Neural progenitor cell (in vitro differentiated cells): ENCODE data around the gene MDN1. TPM values are rescaled to one million over a fixed set of nuclear protein-coding genes. Genes with fewer than 3 reads are reported as not detected.
"Not testable (repeated sequence)": the region's sequence is repeated elsewhere in the genome, so short reads cannot be mapped to it uniquely, and the experiment has no call there.

Source experiments
- DNase-seq: peaks from one replicate; pipeline ENCODE4 v3.0.0-alpha.2; 2016; ENCODE audit warnings: low spot score
- H2AFZ ChIP-seq: fragments of 200-600 bp; sonication (generic); replicated peaks from 2 replicates; pipeline ENCODE4 v1.6.1; 2016; ENCODE audit warnings: antibody characterized with exemption
- H3F3A ChIP-seq: fragments of 200-600 bp; sonication (generic); 2 replicates; pipeline ENCODE4 v1.6.1; 2016; ENCODE audit warnings: antibody characterized with exemption, low read depth
- H3K27ac ChIP-seq: fragments of 200-600 bp; sonication (generic); 2 replicates; pipeline ENCODE4 v1.5.1; 2016; ENCODE audit warnings: mild to moderate bottlenecking
- H3K27me3 ChIP-seq: fragments of 200-600 bp; sonication (generic); 2 replicates; pipeline ENCODE4 v1.6.1; 2016; ENCODE audit warnings: mild to moderate bottlenecking, moderate library complexity
- H3K36me3 ChIP-seq: fragments of 200-600 bp; sonication (generic); 2 replicates; pipeline ENCODE4 v1.5.1; 2016
- H3K4me1 ChIP-seq: fragments of 200-600 bp; sonication (generic); 2 replicates; pipeline ENCODE4 v1.6.1; 2016; ENCODE audit warnings: mixed run types
- H3K4me2 ChIP-seq: fragments of 200-600 bp; sonication (generic); 2 replicates; pipeline ENCODE4 v1.6.1; 2016
- H3K4me3 ChIP-seq: fragments of 200-600 bp; sonication (generic); 2 replicates; pipeline ENCODE4 v1.5.1; 2016
- H3K79me2 ChIP-seq: fragments of 200-600 bp; sonication (generic); 2 replicates; pipeline ENCODE4 v1.6.1; 2016; ENCODE audit warnings: low read depth
- H3K9ac ChIP-seq: fragments of 200-600 bp; sonication (generic); 2 replicates; pipeline ENCODE4 v1.6.1; 2016
- H3K9me3 ChIP-seq: fragments of 200-600 bp; sonication (generic); 2 replicates; pipeline ENCODE4 v1.5.1; 2016; ENCODE audit warnings: low read depth
- H4K20me1 ChIP-seq: fragments of 200-600 bp; sonication (generic); 2 replicates; pipeline ENCODE4 v1.6.1; 2016; ENCODE audit warnings: low read depth
- H3K27ac Mint-ChIP-seq: 3 replicates; pipeline ENCODE4 v1.8.0; 2021; ENCODE audit warnings: mixed read lengths
- H3K27me3 Mint-ChIP-seq: 2 replicates; pipeline ENCODE4 v1.8.0; 2022; ENCODE audit warnings: low read depth, mild to moderate bottlenecking, inconsistent platforms, moderate library complexity, mixed read lengths; ENCODE audit not compliant: insufficient read depth
- H3K36me3 Mint-ChIP-seq: 3 replicates; pipeline ENCODE4 v1.8.0; 2021; ENCODE audit warnings: mixed read lengths
- H3K4me1 Mint-ChIP-seq: 3 replicates; pipeline ENCODE4 v1.8.0; 2021; ENCODE audit warnings: mixed read lengths
- H3K4me3 Mint-ChIP-seq: 3 replicates; pipeline ENCODE4 v1.8.0; 2021; ENCODE audit warnings: mild to moderate bottlenecking, moderate library complexity, mixed read lengths
- H3K9me3 Mint-ChIP-seq: 3 replicates; pipeline ENCODE4 v1.8.0; 2020; ENCODE audit warnings: mixed read lengths
- EZH2 ChIP-seq: fragments of 200-600 bp; sonication (generic); IDR thresholded peaks from 2 replicates; pipeline ENCODE4 v1.6.1; 2017; ENCODE audit warnings: antibody characterized with exemption, mild to moderate bottlenecking, moderate library complexity
- EZH2phosphoT487 ChIP-seq: fragments of 200-600 bp; sonication (generic); IDR thresholded peaks from 2 replicates; pipeline ENCODE4 v1.6.1; 2017; ENCODE audit warnings: antibody characterized with exemption
- total RNA-seq: library from RNA; depleted of rRNA; stranded (reverse); fragments of >200 nt; gene quantifications from 2 replicates; pipeline ENCODE4 v1.2.3, GENCODE V29; 2015; ENCODE audit warnings: low replicate concordance
- TF ChIP-seq, protein P1 (sequence below): fragments of 200-600 bp; sonication (generic); IDR thresholded peaks from 2 replicates; pipeline ENCODE4 v1.5.1; 2017; ENCODE audit warnings: antibody characterized with exemption, mild to moderate bottlenecking

MDN1 gene
- total RNA-seq, 1 donor from 2014 or later = 40.7 TPM

DNA sequence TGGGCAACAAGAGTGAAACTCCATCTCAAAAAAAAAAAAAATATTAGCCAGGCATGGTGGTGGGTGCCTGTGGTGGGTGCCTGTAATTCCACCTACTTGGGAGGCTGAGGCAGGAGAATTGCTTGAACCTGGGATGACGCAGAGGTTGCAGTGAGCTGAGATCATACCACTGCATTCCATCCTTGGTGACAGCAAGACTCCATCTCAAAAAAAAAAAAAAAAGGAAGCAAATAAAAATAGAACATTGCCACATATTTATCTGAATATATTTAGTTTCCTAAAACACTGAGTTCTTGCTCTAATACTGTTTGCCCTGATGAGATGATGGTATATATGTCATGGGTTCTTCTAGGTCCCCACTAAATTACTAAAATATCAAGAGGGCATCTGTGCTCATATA is 38.4 kb upstream of the MDN1 start:
- no peak overlapping the region for H3K4me2 ChIP-seq
- no peak overlapping the region for H2AFZ ChIP-seq
- Mint-ChIP-seq H3K4me3 (no peak overlapping the region), H3K27ac (no peak overlapping the region), H3K4me1 (no peaks in the 10 kb centered on the region), H3K27me3 (no peaks in the 10 kb centered on the region), H3K36me3 (peaks cover 47% of the 10 kb centered on the region), H3K9me3 (no peaks in the 10 kb centered on the region)
- no peak for TF ChIP-seq EZH2
- no peak for TF ChIP-seq EZH2phosphoT487
- TF ChIP-seq, protein P1, sequence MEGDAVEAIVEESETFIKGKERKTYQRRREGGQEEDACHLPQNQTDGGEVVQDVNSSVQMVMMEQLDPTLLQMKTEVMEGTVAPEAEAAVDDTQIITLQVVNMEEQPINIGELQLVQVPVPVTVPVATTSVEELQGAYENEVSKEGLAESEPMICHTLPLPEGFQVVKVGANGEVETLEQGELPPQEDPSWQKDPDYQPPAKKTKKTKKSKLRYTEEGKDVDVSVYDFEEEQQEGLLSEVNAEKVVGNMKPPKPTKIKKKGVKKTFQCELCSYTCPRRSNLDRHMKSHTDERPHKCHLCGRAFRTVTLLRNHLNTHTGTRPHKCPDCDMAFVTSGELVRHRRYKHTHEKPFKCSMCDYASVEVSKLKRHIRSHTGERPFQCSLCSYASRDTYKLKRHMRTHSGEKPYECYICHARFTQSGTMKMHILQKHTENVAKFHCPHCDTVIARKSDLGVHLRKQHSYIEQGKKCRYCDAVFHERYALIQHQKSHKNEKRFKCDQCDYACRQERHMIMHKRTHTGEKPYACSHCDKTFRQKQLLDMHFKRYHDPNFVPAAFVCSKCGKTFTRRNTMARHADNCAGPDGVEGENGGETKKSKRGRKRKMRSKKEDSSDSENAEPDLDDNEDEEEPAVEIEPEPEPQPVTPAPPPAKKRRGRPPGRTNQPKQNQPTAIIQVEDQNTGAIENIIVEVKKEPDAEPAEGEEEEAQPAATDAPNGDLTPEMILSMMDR = no peak
- H3K4me3 ChIP-seq = no peak overlapping the region
- no peaks in the 10 kb centered on the region for H3K4me1 ChIP-seq
- H3K9ac ChIP-seq = no peak overlapping the region
- no peaks in the 10 kb centered on the region for H3F3A ChIP-seq
- H3K79me2 ChIP-seq = no peaks in the 10 kb centered on the region
- no peaks in the 10 kb centered on the region for H3K9me3 ChIP-seq
- H3K27me3 ChIP-seq = no peaks in the 10 kb centered on the region
- H3K36me3 ChIP-seq = peaks cover 40% of the 10 kb centered on the region
- DNase-seq = no peak
- no peaks in the 10 kb centered on the region for H4K20me1 ChIP-seq
- H3K27ac ChIP-seq = no peak overlapping the region

DNA sequence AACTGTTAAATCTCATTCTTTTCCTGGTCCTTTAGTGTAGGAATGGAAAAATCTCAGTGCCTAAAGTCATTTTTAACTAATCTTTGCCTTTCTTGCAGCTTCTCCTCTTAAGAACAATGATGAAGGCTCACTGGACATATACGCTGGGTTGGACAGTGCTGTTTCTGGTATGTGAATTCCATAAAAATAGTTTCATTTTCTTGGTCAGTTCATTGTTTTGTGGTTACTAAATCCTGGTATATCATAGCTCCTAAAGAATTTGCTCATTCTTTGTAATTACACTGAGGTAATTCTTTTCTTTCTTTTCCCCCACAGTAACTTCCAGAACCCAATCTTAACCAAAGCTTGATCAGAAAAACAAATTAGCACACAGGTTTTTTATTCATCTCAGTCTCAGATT is 33.5 kb upstream of the MDN1 start:
- peaks cover 31% of the 10 kb centered on the region for H3K36me3 Mint-ChIP-seq

DNA sequence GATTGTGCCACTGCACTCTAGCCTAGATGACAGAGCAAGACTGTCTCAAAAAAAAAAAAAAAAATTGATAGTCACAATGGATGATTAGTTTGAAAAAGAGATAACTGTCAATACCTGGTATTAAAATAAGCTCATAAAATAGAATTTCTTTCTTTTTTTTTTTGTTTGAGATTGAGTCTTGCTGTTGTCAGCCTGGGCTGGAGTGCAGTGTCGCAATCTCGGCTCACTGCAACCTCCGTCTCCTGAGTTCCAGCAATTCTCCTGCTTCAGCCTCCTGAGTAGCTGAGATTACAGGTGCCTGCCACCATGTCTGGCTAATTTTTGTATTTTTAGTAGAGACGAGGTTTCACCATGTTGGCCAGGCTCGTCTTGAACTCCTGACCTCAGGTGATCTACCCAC is 27.9 kb upstream of the MDN1 start:
- not testable (repeated sequence) for H3K4me3 Mint-ChIP-seq, H3K4me1 Mint-ChIP-seq, H2AFZ ChIP-seq, H3K4me1 ChIP-seq, H3F3A ChIP-seq, H3K36me3 ChIP-seq, H3K9me3 ChIP-seq, H3K4me3 ChIP-seq, H3K27ac Mint-ChIP-seq, H3K9ac ChIP-seq, H3K27me3 Mint-ChIP-seq, H3K27me3 ChIP-seq, DNase-seq, H3K9me3 Mint-ChIP-seq, H3K27ac ChIP-seq, H3K4me2 ChIP-seq
- H3K36me3 Mint-ChIP-seq = peaks cover 12% of the 10 kb centered on the region
- H4K20me1 ChIP-seq = peaks cover 53% of the 10 kb centered on the region
- peaks cover 99% of the 10 kb centered on the region for H3K79me2 ChIP-seq

More for the DNA sequence above, 33.5 kb upstream of the MDN1 start:
- H2AFZ ChIP-seq = no peak overlapping the region
- peaks cover 44% of the 10 kb centered on the region for H3K79me2 ChIP-seq
- H3F3A ChIP-seq = no peaks in the 10 kb centered on the region
- Mint-ChIP-seq H3K4me1 (no peaks in the 10 kb centered on the region), H3K27ac (no peak overlapping the region), H3K9me3 (no peaks in the 10 kb centered on the region), H3K27me3 (no peaks in the 10 kb centered on the region), H3K4me3 (no peak overlapping the region)
- DNase-seq = no peak
- H3K4me2 ChIP-seq = no peak overlapping the region
- H3K36me3 ChIP-seq = peaks cover 16% of the 10 kb centered on the region
- H3K4me1 ChIP-seq = no peaks in the 10 kb centered on the region
- H3K27me3 ChIP-seq = no peaks in the 10 kb centered on the region
- H4K20me1 ChIP-seq = peaks cover 21% of the 10 kb centered on the region
- H3K9me3 ChIP-seq = no peaks in the 10 kb centered on the region
- no peak overlapping the region for H3K27ac ChIP-seq
- H3K9ac ChIP-seq = no peak overlapping the region
- TF ChIP-seq, protein P1 = no peak
- no peak for TF ChIP-seq EZH2
- TF ChIP-seq EZH2phosphoT487 = no peak
- no peak overlapping the region for H3K4me3 ChIP-seq

- peak overlapping the region; percentile 3 for H3K27ac ChIP-seq
- no peaks in the 10 kb centered on the region for H3K27me3 Mint-ChIP-seq
- H3K79me2 ChIP-seq = peaks cover 100% of the 10 kb centered on the region
- H3K4me1 Mint-ChIP-seq = peaks cover 16% of the 10 kb centered on the region
- H3K36me3 Mint-ChIP-seq = peaks cover 12% of the 10 kb centered on the region
- H3K36me3 ChIP-seq = peaks cover 11% of the 10 kb centered on the region
- H3K9me3 Mint-ChIP-seq = no peaks in the 10 kb centered on the region
- H2AFZ ChIP-seq = no peak overlapping the region
- no peak overlapping the region for H3K4me2 ChIP-seq
- H3K4me3 ChIP-seq = no peak overlapping the region
- H3K9ac ChIP-seq = no peak overlapping the region
- peaks cover 3% of the 10 kb centered on the region for H3F3A ChIP-seq
- TF ChIP-seq EZH2phosphoT487 (no peak), EZH2 (no peak)
- TF ChIP-seq, protein P1 = no peak
- no peaks in the 10 kb centered on the region for H3K4me1 ChIP-seq
- no peaks in the 10 kb centered on the region for H3K9me3 ChIP-seq
- H4K20me1 ChIP-seq = peaks cover 76% of the 10 kb centered on the region
- H3K27ac Mint-ChIP-seq = peak overlapping the region; percentile 60
- no peak overlapping the region for H3K4me3 Mint-ChIP-seq
- H3K27me3 ChIP-seq = no peaks in the 10 kb centered on the region
- no peak for DNase-seq
Measured at GRCh38 chr6:89843070-89843469, 23.5 kb upstream of the MDN1 start.
